Karpas-422 (cell line): ENCODE results near the gene LACC1. TPM values are rescaled to one million over a fixed set of nuclear protein-coding genes. Genes with fewer than 3 reads are reported as not detected.

Source experiments
- DNase-seq: peaks from one replicate; pipeline ENCODE4 v3.0.0-alpha.2; 2015
- H2AFZ ChIP-seq: fragments of 200-600 bp; sonication (generic); 2 replicates; pipeline ENCODE4 v1.6.1; 2014; ENCODE audit warnings: antibody characterized with exemption, low read length, mixed read lengths
- H3K27ac ChIP-seq: fragments of 200-600 bp; sonication (generic); 2 replicates; pipeline ENCODE4 v1.5.1; 2014; ENCODE audit warnings: mild to moderate bottlenecking, low read length, moderate library complexity
- H3K27me3 ChIP-seq: fragments of 200-600 bp; sonication (generic); 2 replicates; pipeline ENCODE4 v1.6.1; 2014; ENCODE audit warnings: low read length, mixed read lengths
- H3K36me3 ChIP-seq: fragments of 200-600 bp; sonication (generic); 2 replicates; pipeline ENCODE4 v1.6.1; 2014; ENCODE audit warnings: low read length, mixed read lengths; ENCODE audit not compliant: insufficient read depth
- H3K4me1 ChIP-seq: fragments of 200-600 bp; sonication (generic); 2 replicates; pipeline ENCODE4 v1.6.1; 2014; ENCODE audit warnings: mild to moderate bottlenecking, low read length, mixed read lengths
- H3K4me2 ChIP-seq: fragments of 200-600 bp; sonication (generic); 2 replicates; pipeline ENCODE4 v1.6.1; 2014; ENCODE audit warnings: low read length, low read depth, mild to moderate bottlenecking; ENCODE audit not compliant: poor library complexity, severe bottlenecking
- H3K4me3 ChIP-seq: fragments of 200-600 bp; sonication (generic); 2 replicates; pipeline ENCODE4 v1.5.1; 2014; ENCODE audit warnings: mild to moderate bottlenecking, antibody characterized with exemption, low read length, mixed read lengths
- H3K79me2 ChIP-seq: fragments of 200-600 bp; sonication (generic); 2 replicates; pipeline ENCODE4 v1.6.1; 2014; ENCODE audit warnings: mild to moderate bottlenecking, low read length, mixed read lengths
- H3K9ac ChIP-seq: fragments of 200-600 bp; sonication (generic); 2 replicates; pipeline ENCODE4 v1.6.0; 2014; ENCODE audit warnings: low read length
- H3K9me2 ChIP-seq: fragments of 200-600 bp; sonication (generic), shearing (Covaris generic); replicated peaks from 2 replicates; pipeline ENCODE4 v1.6.0; 2014; ENCODE audit warnings: mild to moderate bottlenecking, low read length, moderate library complexity; ENCODE audit not compliant: insufficient read depth
- H3K9me3 ChIP-seq: fragments of 300-700, 200-600 bp; sonication (generic); 2 replicates; pipeline ENCODE4 v1.6.1; 2014; ENCODE audit warnings: low read length, mixed read lengths
- H4K20me1 ChIP-seq: fragments of 200-600 bp; sonication (generic); 2 replicates; pipeline ENCODE4 v1.6.1; 2014; ENCODE audit warnings: mild to moderate bottlenecking, antibody characterized with exemption, low read length, low read depth; ENCODE audit not compliant: insufficient read depth
- total RNA-seq: library from RNA; depleted of rRNA; stranded (reverse); fragments of >200 nt; shearing (Covaris generic); gene quantifications from 2 replicates; pipeline ENCODE4 v1.2.3, GENCODE V29; 2014; ENCODE audit warnings: low replicate concordance

The LACC1 gene
- total RNA-seq, 1 experiment from 2014 or later = 0.34 TPM

DNA sequence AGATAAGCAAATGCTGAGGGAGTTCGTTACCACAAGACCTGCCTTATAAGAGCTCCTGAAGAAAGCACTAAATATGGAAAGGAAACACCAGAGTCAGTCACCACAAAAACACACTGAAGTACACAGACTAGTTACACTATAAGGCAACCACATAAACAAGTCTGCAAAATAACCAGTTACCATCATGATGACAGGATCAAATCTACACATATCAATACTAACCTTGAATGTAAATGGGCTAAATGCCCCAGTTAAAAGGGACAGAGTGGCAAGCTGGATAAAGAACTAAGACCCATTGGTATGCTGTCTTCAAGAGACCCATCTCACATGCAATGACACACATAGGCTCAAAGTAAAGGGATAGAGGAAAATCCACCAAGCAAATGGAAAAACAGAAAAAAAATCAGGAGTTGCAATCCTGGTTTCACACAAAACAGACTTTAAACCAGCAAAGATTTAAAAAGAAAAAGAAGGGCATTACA is 26.7 kb upstream of the LACC1 start:
- no peaks in the 10 kb centered on the region for H3K9me2 ChIP-seq
- H3K4me3 ChIP-seq = no peak overlapping the region
- H3K4me2 ChIP-seq = no peak overlapping the region
- H3K27ac ChIP-seq = no peak overlapping the region
- no peak overlapping the region for H2AFZ ChIP-seq
- no peaks in the 10 kb centered on the region for H4K20me1 ChIP-seq
- no peaks in the 10 kb centered on the region for H3K4me1 ChIP-seq
- H3K79me2 ChIP-seq = no peaks in the 10 kb centered on the region
- H3K9ac ChIP-seq = no peak overlapping the region
- no peaks in the 10 kb centered on the region for H3K36me3 ChIP-seq
- no peak for DNase-seq
- H3K27me3 ChIP-seq = 0 out of 2 replicates have a peak, but pooled peaks cover 3% of the 10 kb centered on the region
- H3K9me3 ChIP-seq = peaks cover 3% of the 10 kb centered on the region; the same call in 1 of the 2 replicates

DNA sequence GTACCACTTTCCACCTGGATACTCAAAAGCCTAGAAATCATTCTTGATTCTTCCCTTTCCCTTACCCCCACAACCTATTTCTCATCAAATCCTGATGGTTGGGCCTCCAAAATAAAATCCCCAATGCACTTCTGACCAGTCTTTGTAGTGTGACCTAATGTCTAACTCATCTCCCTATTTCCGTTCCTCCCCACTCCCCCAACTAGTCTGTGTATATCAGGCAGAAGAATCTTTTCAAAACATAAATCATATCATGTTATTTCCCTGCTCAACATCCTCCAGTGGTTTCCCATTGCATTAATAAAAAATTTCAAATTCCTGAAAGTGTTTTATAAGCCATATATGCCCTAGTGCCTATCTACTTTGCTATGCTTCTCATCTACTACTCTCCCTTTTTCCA is 17.8 kb upstream of the LACC1 start:
- no peak overlapping the region for H3K27ac ChIP-seq

DNA sequence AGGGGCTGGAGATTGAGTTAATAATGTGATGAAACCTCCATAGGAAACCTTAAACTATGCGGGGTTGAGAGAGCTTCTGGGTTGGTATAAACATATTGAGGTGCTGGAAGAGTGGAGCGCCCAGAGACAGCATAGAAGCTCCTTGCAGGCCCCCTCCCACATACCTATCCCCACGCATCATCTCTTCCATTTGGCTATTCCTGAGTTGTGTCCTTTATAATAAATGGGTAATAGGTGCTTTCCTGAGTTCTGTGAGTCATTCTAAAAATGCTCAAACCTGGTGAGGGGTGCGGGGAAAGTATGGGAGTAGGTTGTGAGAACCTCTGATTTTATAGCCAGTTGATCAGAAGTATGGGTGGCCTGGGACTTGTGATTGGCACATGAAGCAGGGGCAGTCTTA is 14.8 kb upstream of the LACC1 start:
- H3K9me2 ChIP-seq = no peaks in the 10 kb centered on the region
- H3K4me1 ChIP-seq = no peaks in the 10 kb centered on the region
- H3K9ac ChIP-seq = no peak overlapping the region
- H3K4me2 ChIP-seq = no peak overlapping the region
- no peak overlapping the region for H3K4me3 ChIP-seq
- H3K36me3 ChIP-seq = no peaks in the 10 kb centered on the region
- H3K9me3 ChIP-seq = no peaks in the 10 kb centered on the region
- DNase-seq = no peak
- H2AFZ ChIP-seq = no peak overlapping the region
- no peaks in the 10 kb centered on the region for H4K20me1 ChIP-seq
- H3K27me3 ChIP-seq = no peaks in the 10 kb centered on the region
- H3K27ac ChIP-seq = no peak overlapping the region
- no peaks in the 10 kb centered on the region for H3K79me2 ChIP-seq

More for the DNA sequence above, 17.8 kb upstream of the LACC1 start:
- no peaks in the 10 kb centered on the region for H3K9me3 ChIP-seq
- no peaks in the 10 kb centered on the region for H3K9me2 ChIP-seq
- no peak for DNase-seq
- H3K9ac ChIP-seq = no peak overlapping the region
- H4K20me1 ChIP-seq = no peaks in the 10 kb centered on the region
- H3K4me1 ChIP-seq = no peaks in the 10 kb centered on the region
- no peaks in the 10 kb centered on the region for H3K36me3 ChIP-seq
- H3K27me3 ChIP-seq = no peaks in the 10 kb centered on the region
- no peaks in the 10 kb centered on the region for H3K79me2 ChIP-seq
- no peak overlapping the region for H2AFZ ChIP-seq
- no peak overlapping the region for H3K4me2 ChIP-seq
- no peak overlapping the region for H3K4me3 ChIP-seq

DNA sequence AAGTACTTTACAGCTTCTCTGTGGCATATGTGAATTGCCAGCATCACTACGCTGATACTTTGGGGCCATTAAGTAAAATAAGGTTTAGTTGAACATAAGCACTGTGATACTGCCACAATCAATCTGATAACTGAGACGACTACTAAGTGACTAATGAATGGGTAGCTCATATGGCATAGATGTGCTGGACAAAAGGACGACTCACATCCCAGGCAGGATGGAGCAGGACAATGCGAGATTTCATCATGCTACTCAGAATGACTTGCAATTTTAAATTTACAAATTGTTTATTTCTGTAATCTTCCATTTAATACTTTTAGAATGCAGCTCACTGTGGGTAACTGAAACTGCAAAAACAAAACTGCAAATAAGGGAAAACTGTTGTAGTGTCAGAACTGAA is 13.8 kb upstream of the LACC1 start:
- H4K20me1 ChIP-seq = no peaks in the 10 kb centered on the region
- H3K9me2 ChIP-seq = no peaks in the 10 kb centered on the region
- no peak overlapping the region for H3K9ac ChIP-seq
- no peaks in the 10 kb centered on the region for H3K4me1 ChIP-seq
- no peak overlapping the region for H3K27ac ChIP-seq
- DNase-seq = no peak
- H3K36me3 ChIP-seq = no peaks in the 10 kb centered on the region
- H3K27me3 ChIP-seq = no peaks in the 10 kb centered on the region
- no peak overlapping the region for H2AFZ ChIP-seq
- no peak overlapping the region for H3K4me3 ChIP-seq
- no peaks in the 10 kb centered on the region for H3K9me3 ChIP-seq
- H3K4me2 ChIP-seq = no peak overlapping the region
- no peaks in the 10 kb centered on the region for H3K79me2 ChIP-seq

DNA sequence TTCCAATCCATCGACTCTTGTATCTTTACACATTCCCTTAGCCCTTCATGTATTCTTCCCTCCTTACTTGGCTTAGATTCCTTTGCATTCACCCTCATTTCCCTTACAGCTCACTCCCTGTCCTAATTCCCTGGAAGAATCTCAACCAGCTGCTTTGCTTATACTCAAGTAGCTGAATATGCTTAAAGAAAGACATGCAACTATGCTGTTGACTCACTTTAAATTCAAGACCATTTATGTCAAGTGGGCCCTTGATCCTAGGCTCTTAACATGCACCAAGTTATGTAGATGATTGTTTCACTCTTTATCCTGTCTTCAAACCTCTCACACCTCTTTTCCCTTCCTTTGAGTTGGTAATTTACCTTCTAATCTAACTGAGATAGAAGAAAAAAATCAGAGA is 7.5 kb upstream of the LACC1 start:
- Histone ChIP-seq H3K27me3 (no peaks in the 10 kb centered on the region), H3K9me2 (no peaks in the 10 kb centered on the region), H2AFZ (no peak overlapping the region), H3K79me2 (no peaks in the 10 kb centered on the region), H3K9ac (no peak overlapping the region), H3K4me1 (peaks cover 9% of the 10 kb centered on the region), H3K4me3 (no peak overlapping the region), H4K20me1 (no peaks in the 10 kb centered on the region), H3K27ac (no peak overlapping the region), H3K4me2 (no peak overlapping the region), H3K9me3 (no peaks in the 10 kb centered on the region), H3K36me3 (no peaks in the 10 kb centered on the region)
- DNase-seq = no peak

DNA sequence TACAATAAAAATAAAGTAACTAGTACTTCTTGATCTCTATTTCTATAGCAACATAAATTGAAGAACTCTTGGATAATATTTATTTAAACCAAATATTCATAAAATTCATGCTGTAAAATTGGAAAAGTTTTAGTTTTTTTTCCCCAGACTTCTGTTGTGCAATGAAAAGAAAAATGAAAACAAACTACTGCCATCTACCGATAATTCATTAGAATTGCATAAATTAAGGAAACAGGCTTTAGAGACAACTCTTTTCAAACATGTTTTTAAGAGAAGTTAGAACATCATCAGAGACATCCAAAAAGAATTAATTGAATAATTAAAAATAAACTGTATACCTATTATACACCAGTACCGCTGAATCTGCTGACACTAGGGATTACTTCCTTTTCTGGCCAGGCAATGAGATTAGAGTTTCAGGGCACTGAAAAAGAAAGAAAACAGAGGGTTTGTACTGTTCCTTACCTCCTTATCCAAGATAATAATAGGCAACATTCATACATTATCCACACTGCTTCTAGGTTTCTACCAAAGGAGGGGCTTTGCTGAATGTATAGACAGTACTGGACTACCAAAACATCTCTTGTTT is 5.1 kb upstream of the LACC1 start:
- peak; percentile 62 for DNase-seq
- no peaks in the 10 kb centered on the region for H4K20me1 ChIP-seq
- H2AFZ ChIP-seq = no peak overlapping the region
- H3K79me2 ChIP-seq = no peaks in the 10 kb centered on the region
- H3K4me2 ChIP-seq = no peak overlapping the region
- no peaks in the 10 kb centered on the region; the same call in 1 of the 2 replicates for H3K27me3 ChIP-seq
- H3K9ac ChIP-seq = no peak overlapping the region
- no peaks in the 10 kb centered on the region for H3K36me3 ChIP-seq
- H3K4me1 ChIP-seq = peaks cover 33% of the 10 kb centered on the region
- H3K9me2 ChIP-seq = no peaks in the 10 kb centered on the region
- no peaks in the 10 kb centered on the region for H3K9me3 ChIP-seq
- no peak overlapping the region for H3K27ac ChIP-seq
- H3K4me3 ChIP-seq = no peak overlapping the region

DNA sequence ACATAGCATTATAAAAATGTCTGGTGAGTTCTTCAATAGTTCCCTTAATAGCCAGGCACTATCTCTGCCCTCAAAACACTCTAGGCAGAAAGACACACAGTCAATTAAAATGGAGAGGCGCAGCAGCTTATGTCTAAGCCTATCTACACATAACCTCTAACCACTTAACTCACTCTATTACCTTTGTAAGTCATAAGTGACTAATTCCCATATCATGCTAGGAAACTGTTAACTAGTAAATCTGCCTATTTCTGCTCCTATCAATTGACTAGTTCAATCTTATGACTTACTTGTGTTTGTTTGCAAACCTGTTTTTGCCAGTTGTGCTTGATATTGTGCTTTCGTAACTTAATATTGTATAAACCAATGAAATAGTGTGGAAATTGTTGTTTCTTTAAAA is 3.3 kb upstream of the LACC1 start:
- peaks cover 43% of the 10 kb centered on the region for H3K4me1 ChIP-seq
- H4K20me1 ChIP-seq = no peaks in the 10 kb centered on the region
- DNase-seq = no peak
- H3K79me2 ChIP-seq = no peaks in the 10 kb centered on the region
- no peaks in the 10 kb centered on the region for H3K36me3 ChIP-seq
- no peak overlapping the region for H3K4me3 ChIP-seq
- H2AFZ ChIP-seq = no peak overlapping the region
- no peaks in the 10 kb centered on the region for H3K9me3 ChIP-seq
- H3K9me2 ChIP-seq = no peaks in the 10 kb centered on the region
- no peaks in the 10 kb centered on the region; the same call in 1 of the 2 replicates for H3K27me3 ChIP-seq
- no peak overlapping the region for H3K9ac ChIP-seq
- no peak overlapping the region for H3K4me2 ChIP-seq
- H3K27ac ChIP-seq = no peak overlapping the region

DNA sequence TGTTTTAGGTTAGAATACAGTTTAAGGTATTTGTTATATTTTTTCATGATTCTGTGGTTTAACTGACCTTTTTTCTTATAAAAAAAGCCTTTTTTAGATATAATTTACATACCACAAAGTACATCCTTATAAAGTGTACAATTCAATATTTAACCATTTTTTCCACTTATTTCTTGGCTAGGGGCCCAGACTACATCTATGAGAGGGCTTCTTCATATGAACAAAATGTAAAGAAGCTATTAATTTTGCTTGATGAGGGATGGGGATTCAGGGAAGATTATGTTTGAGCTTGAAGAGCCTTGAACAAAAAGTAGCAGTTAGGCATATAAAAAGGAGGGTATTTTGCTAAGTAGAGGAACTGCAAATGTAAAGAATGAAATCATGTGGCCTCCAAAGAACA is 2.4 kb upstream of the LACC1 start:
- Histone ChIP-seq H2AFZ (no peak overlapping the region), H3K79me2 (no peaks in the 10 kb centered on the region), H3K9me3 (no peaks in the 10 kb centered on the region), H3K27ac (0 out of 2 replicates have a peak overlapping the region, but pooled peaks have one; percentile 9), H3K9me2 (no peaks in the 10 kb centered on the region), H3K27me3 (no peaks in the 10 kb centered on the region; the same call in 1 of the 2 replicates), H3K4me2 (peak overlapping the region; percentile 92), H3K4me3 (no peak overlapping the region), H3K36me3 (no peaks in the 10 kb centered on the region), H4K20me1 (no peaks in the 10 kb centered on the region), H3K9ac (no peak overlapping the region), H3K4me1 (peaks cover 43% of the 10 kb centered on the region)
- DNase-seq = no peak
